SU-DHL-6 (cell line): ENCODE data around the gene URB2.

Experiments
- H2AFZ ChIP-seq: fragments of 200-600 bp; sonication (generic); 2 replicates; pipeline ENCODE4 v1.6.1; 2014; ENCODE audit warnings: low read depth, mild to moderate bottlenecking, moderate library complexity, mixed read lengths, antibody characterized with exemption, low read length; ENCODE audit not compliant: severe bottlenecking
- H3F3A ChIP-seq: fragments of 200-600 bp; shearing (Covaris generic); 2 replicates; pipeline ENCODE4 v1.6.0; 2016; ENCODE audit warnings: antibody characterized with exemption, mild to moderate bottlenecking; ENCODE audit not compliant: insufficient read depth
- H3K27ac ChIP-seq: fragments of 200-600 bp; sonication (generic); 2 replicates; pipeline ENCODE4 v1.5.1; 2016; ENCODE audit warnings: low read depth, mild to moderate bottlenecking, low read length, moderate library complexity, mixed read lengths
- H3K27me3 ChIP-seq: fragments of 200-600 bp; sonication (generic), shearing (Covaris generic); 2 replicates; pipeline ENCODE4 v1.6.0; 2014; ENCODE audit warnings: mild to moderate bottlenecking, low read length
- H3K36me3 ChIP-seq: fragments of 200-600 bp; sonication (generic); 2 replicates; pipeline ENCODE4 v1.6.1; 2014; ENCODE audit warnings: mild to moderate bottlenecking, low read length, mixed read lengths
- H3K4me2 ChIP-seq: fragments of 300-600, 200-600 bp; shearing (Covaris generic), sonication (generic); 2 replicates; pipeline ENCODE4 v1.6.0; 2014; ENCODE audit warnings: low read length, low read depth, mild to moderate bottlenecking; ENCODE audit not compliant: poor library complexity, severe bottlenecking
- H3K4me3 ChIP-seq: fragments of 200-600 bp; sonication (generic); 2 replicates; pipeline ENCODE4 v1.5.1; 2014; ENCODE audit warnings: antibody characterized with exemption, low read length, mild to moderate bottlenecking, mixed read lengths; ENCODE audit not compliant: insufficient read depth, poor library complexity, severe bottlenecking
- H3K79me2 ChIP-seq: fragments of 200-600 bp; sonication (generic); 2 replicates; pipeline ENCODE4 v1.6.1; 2014; ENCODE audit warnings: mild to moderate bottlenecking, low read length, moderate library complexity; ENCODE audit not compliant: insufficient read depth
- H3K9ac ChIP-seq: fragments of 200-600 bp; sonication (generic); 2 replicates; pipeline ENCODE4 v1.7.0; 2014; ENCODE audit warnings: mild to moderate bottlenecking, low read length
- H3K9me2 ChIP-seq: fragments of 200-600 bp; sonication (generic); replicated peaks from 2 replicates; pipeline ENCODE4 v1.6.1; 2014; ENCODE audit warnings: low read length; ENCODE audit not compliant: insufficient read depth
- H3K9me3 ChIP-seq: fragments of 200-600 bp; sonication (generic); 2 replicates; pipeline ENCODE4 v1.6.1; 2014; ENCODE audit warnings: low read length, mixed read lengths; ENCODE audit not compliant: insufficient read depth
- H4K20me1 ChIP-seq: fragments of 200-600 bp; sonication (generic); 2 replicates; pipeline ENCODE4 v1.6.1; 2014; ENCODE audit warnings: low read depth, mild to moderate bottlenecking, antibody characterized with exemption, low read length, moderate library complexity, mixed read lengths
- CTCF ChIP-seq: fragments of 200-600 bp; sonication (generic); IDR thresholded peaks from one replicate; pipeline ENCODE4 v1.5.1; 2017; ENCODE audit warnings: antibody characterized with exemption, mild to moderate bottlenecking, low read length, moderate library complexity; ENCODE audit not compliant: insufficient read depth, poor library complexity, severe bottlenecking
- EZH2phosphoT487 ChIP-seq: fragments of 200-600 bp; sonication (generic), shearing (Covaris generic); conservative IDR thresholded peaks from 2 replicates; pipeline ENCODE4 v1.6.1; 2018; ENCODE audit warnings: mild to moderate bottlenecking, antibody characterized with exemption, low read length, moderate library complexity, mixed read lengths

URB2 gene

DNA sequence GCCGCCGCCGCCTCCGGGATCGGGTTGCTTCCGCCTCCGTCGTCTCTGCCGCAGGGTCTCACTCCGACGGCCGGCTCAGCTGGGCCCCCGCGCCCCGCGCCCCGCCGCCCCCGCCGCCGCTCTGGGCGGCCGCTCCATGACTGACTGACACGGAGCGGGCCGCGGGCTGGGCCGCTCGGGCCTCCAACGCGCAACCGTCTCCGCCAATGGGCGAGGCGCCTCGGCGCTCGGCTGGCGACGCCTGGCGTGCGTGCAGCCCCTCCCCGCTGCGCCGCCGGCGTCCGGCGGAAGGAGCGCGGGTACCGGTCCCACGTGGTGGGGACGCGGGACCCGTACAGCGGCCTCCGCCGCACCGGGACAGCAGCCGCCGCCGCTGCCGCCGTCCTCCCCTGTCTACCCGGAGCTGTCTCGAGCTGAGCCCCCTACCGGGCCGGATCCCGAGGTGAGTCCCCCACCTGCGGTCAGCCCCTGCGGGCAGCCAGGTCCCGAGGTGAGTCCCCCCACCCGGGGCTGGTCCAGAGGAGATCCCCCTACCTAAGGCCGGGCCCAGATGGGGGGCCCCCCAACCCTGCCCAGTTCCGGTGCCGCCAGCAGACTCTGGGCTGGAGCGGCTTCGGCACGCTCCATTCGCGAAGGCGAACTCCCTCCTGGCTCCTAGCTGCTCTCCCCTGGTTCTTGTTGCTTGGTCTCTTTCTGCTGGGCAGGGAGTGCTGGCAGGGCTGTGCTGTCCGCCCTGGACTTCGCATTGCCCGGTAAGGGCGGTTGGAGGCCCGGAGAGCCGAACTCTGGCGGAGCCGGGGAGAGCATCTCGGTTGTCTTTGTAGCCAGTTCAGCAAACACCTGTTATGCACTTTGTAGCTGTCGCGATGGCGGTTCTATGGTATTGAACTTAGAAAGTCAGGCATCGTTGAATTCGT lies at the start of gene URB2, which contains the start of gene TAF5L:
TSS of gene URB2 (plus strand) at position 333 of the 917 bp plus-strand sequence. CDS start 1,387 bp downstream, outside the sequence.
TSS of gene TAF5L (minus strand) at position 208 of the 917 bp plus-strand sequence. CDS start 11,640 bp downstream, outside the sequence.
- Histone ChIP-seq H2AFZ (peak within 1 kb of the TSS; percentile 76), H3K79me2 (peaks cover 93% of the 10 kb centered on the region), H3F3A (no peaks in the 10 kb centered on the region; the same call in 1 of the 2 replicates), H4K20me1 (peaks cover 15% of the 10 kb centered on the region), H3K4me3 (peak within 1 kb of the TSS; percentile 94), H3K9me3 (no peaks in the 10 kb centered on the region), H3K9ac (peak within 1 kb of the TSS; percentile 95), H3K36me3 (peaks cover 18% of the 10 kb centered on the region; the same call in 1 of the 2 replicates), H3K27me3 (no peaks in the 10 kb centered on the region), H3K27ac (peak within 1 kb of the TSS; percentile 67), H3K4me2 (peak within 1 kb of the TSS; percentile 96), H3K9me2 (no peaks in the 10 kb centered on the region)
- TF ChIP-seq EZH2phosphoT487 (no peak), CTCF (no peak)

GRCh38 chr1:229578168-229579058 lies 47.6 kb upstream of the URB2 start:
- no peak overlapping the region for H2AFZ ChIP-seq
- no peak for TF ChIP-seq EZH2phosphoT487
- no peak for TF ChIP-seq CTCF
- H3K79me2 ChIP-seq: no peaks in the 10 kb centered on the region
- H3K4me3 ChIP-seq: no peak overlapping the region
- H3K36me3 ChIP-seq: no peaks in the 10 kb centered on the region
- H3K9me3 ChIP-seq: no peaks in the 10 kb centered on the region
- no peak overlapping the region for H3K9ac ChIP-seq
- no peak overlapping the region for H3K27ac ChIP-seq
- no peaks in the 10 kb centered on the region for H4K20me1 ChIP-seq
- H3K4me2 ChIP-seq: peak overlapping the region; percentile 27
- no peaks in the 10 kb centered on the region for H3K9me2 ChIP-seq
- no peaks in the 10 kb centered on the region for H3F3A ChIP-seq
- no peaks in the 10 kb centered on the region for H3K27me3 ChIP-seq

DNA sequence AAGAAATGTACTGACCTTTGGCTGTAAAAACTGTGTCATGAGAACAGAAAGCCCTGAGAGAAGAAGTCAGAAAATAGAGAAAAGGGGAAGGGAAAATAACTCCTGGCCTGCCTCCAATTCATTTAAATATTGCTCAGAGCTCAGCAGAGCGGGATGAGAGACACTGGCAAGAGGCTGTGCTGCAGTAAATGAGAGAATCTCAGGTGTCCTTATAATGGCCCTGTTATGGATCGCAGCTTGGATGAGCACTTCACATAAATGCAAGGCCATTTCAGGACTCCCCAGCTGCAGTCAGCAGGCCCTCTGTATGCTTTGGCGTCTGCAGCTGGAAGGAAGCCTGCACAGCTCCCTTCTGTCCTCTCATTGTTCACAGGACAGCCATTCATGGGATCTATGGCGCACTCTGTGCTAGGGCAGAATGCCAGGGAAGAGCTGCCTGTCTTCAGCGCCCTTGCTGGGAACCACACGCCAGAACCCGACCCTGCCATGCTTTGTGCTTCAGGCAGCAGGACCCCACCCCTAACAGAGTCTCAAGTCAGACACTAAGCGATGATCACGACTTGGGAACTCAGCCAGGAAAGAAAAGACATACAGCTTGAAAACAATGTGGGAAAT lies 46.9 kb upstream of the URB2 start:
- Histone ChIP-seq H3K9me2 (no peaks in the 10 kb centered on the region), H2AFZ (no peak overlapping the region), H3K4me2 (peak overlapping the region; percentile 27), H3K36me3 (no peaks in the 10 kb centered on the region), H3K79me2 (no peaks in the 10 kb centered on the region), H3K27me3 (no peaks in the 10 kb centered on the region), H3F3A (no peaks in the 10 kb centered on the region), H3K9me3 (no peaks in the 10 kb centered on the region), H3K9ac (no peak overlapping the region), H3K27ac (no peak overlapping the region), H4K20me1 (no peaks in the 10 kb centered on the region), H3K4me3 (no peak overlapping the region)
- TF ChIP-seq CTCF (no peak), EZH2phosphoT487 (no peak)
